Stomach (tissue), 4 donors: Measurements from ENCODE around the gene RABGAP1L.

ENCODE experiments used
- CTCF ChIP-seq, 7 experiments: fragments of 450-650 bp in 4 of 7; fragments of 200-600 bp in 3 of 7; sonication (generic) in 3 of 7; IDR thresholded peaks; one replicate each; pipeline ENCODE4 v1.5.1; 2016 to 2019; ENCODE audit warnings: antibody characterized with exemption in 7 of 7, control low read depth in 2 of 7, mild to moderate bottlenecking in 1 of 7
- POLR2A ChIP-seq, 4 donors: fragments of 450-650 bp; IDR thresholded peaks; one replicate each; pipeline ENCODE4 v1.6.1; 2016; ENCODE audit warnings: antibody characterized with exemption in 4 of 4, control low read depth in 2 of 4, mild to moderate bottlenecking in 1 of 4, moderate library complexity in 1 of 4

GRCh38 chr1:174364996-174365736, 205.8 kb downstream of the RABGAP1L start:
- TF ChIP-seq POLR2A (IDR thresholded peaks at IDR 0.05) = no peak
- TF ChIP-seq CTCF (IDR thresholded peaks at IDR 0.05) = no peak
